Measurements from ENCODE around the gene SECISBP2.

DNA sequence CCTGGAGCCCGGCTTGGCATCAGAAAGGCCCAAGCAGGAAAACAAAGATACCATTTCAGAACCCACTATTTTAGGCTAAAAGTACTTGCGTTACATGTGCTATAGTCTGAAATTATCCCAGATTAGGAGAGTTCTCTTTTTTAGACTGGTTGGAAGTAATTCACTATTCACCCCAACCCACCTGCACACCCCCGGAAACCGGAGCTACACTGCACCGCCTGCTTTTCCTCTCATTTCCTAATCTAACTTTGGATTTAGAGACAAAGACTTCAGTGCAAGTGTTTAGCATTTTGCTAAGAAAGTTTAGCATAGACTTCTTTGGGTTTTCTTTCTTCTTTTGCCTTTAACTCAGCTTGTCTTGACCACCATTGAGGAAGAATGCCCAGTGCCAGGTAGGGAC is 79.2 kb downstream of the SECISBP2 start:
- TF ChIP-seq EZH2 (IDR thresholded peaks at IDR 0.05; ENCODE audit: insufficient read depth, poor library complexity, severe bottlenecking): no peak
- no peak for TF ChIP-seq EZH2phosphoT487 (IDR thresholded peaks at IDR 0.05; ENCODE audit: insufficient read depth, low read depth)
